GM21526 (cell line): ENCODE measurements around the gene IL17D.
"Not testable (repeated sequence)": the region's sequence is repeated elsewhere in the genome, so short reads cannot be mapped to it uniquely, and the experiment has no call there.

Experiments
- ATAC-seq: cut with Tn5 transposase; IDR thresholded peaks from one replicate; pipeline ENCODE4 v1.9.1; 2021; ENCODE audit warnings: moderate library complexity; ENCODE audit not compliant: unreplicated experiment, low FRiP score

IL17D gene

GRCh38 chr13:20717581-20718542 lies 14.4 kb downstream of the IL17D start:
- ATAC-seq: no peak

- no peak for ATAC-seq
These were observed 15.6 kb downstream of the IL17D start for GRCh38 chr13:20718958-20719566.

- ATAC-seq: no peak
These were observed 16.3 kb downstream of the IL17D start for GRCh38 chr13:20719783-20720182.

DNA sequence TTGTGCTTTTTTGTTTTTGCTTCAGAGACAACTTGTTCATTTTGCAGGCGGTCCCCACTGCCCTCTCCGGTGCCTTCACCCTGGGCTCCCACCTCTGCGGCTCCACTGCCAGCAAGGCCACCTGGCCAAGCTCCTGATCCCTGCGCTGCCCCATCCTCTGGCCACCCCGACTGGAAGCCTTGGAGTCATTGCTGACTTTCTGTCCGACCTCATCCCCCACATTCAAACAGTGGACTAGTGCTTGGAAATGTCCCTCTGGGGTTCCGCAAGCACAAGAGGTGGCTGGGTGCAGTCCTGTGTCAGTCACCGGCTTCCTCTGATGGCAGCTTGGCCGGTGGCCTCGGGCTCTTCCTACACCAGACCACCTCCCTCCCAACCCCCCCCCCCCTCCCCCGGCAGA lies 17.0 kb downstream of the IL17D start:
- ATAC-seq: no peak

GRCh38 chr13:20721058-20721453 lies 17.6 kb downstream of the IL17D start:
- ATAC-seq: no peak

GRCh38 chr13:20721454-20722357 lies 18.2 kb downstream of the IL17D start:
- no peak for ATAC-seq

GRCh38 chr13:20727856-20728255 lies 24.4 kb downstream of the IL17D start:
- ATAC-seq: no peak

- no peak for ATAC-seq
These were observed 25.2 kb downstream of the IL17D start for GRCh38 chr13:20728579-20729311.

DNA sequence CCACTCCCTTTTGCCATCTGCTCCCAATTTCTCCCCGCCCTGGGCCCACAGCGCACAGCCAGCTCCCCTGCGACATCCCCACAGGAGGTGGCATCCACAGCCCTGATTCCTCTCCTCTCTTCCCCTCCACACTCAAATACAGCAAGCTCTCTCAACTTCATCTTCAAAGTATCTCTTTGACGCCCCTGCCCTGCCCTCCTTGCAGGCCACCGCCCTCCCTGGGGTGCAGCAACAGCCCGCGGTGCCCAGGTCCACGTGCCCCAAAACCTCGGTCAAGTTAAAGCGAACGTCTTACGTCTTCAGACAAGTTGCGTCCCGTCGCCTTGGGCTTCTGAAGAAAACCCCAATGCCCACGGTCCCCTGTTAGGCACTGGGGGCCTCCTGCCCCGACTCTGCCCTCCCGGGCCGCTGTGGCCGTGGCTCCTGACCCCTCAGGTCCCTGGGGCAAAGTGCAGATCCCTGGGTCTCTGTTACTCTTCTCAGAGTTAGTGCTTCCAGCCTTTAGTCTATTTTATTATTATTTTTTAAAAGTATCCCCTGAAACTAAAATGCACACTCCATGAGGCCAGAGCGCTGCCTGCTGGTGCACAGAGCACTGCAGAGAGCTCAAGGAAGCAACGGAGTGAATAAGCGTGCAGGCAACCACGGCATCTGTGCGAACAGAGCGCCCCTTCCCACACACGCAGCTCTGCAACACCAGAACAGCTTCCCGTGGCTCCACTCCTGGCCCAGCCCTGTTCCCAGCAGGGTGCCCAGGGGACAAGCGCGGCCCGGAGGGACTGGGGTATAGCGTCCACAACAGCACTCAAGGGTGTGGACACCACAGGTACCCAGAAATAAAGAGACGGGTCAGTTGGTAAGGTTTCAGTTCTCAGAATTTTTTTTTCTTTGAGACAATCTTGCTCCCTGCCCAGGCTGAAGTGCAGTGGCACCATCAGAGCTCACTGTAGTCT lies 26.4 kb downstream of the IL17D start:
- ATAC-seq: no peak

DNA sequence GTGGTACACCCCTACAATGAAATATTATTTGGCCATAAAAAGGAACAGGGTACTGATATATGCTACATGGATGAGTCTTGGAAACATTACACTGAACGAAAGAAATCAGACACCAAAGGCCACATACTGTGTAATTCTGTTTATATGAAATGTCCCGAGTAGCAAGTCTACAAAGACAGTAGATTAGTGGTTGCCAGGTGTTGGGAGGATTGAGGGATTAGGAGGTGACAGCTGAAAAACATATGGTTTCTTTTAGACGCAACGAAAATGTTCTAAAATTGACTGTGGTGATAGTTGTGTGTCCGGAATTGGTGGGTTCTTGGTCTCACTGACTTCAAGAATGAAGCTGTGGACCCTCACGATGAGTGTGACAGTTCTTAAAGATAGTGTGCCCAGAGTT lies 35.1 kb downstream of the IL17D start:
- ATAC-seq: no peak

GRCh38 chr13:20740021-20740420 lies 36.5 kb downstream of the IL17D start:
- ATAC-seq: no peak

DNA sequence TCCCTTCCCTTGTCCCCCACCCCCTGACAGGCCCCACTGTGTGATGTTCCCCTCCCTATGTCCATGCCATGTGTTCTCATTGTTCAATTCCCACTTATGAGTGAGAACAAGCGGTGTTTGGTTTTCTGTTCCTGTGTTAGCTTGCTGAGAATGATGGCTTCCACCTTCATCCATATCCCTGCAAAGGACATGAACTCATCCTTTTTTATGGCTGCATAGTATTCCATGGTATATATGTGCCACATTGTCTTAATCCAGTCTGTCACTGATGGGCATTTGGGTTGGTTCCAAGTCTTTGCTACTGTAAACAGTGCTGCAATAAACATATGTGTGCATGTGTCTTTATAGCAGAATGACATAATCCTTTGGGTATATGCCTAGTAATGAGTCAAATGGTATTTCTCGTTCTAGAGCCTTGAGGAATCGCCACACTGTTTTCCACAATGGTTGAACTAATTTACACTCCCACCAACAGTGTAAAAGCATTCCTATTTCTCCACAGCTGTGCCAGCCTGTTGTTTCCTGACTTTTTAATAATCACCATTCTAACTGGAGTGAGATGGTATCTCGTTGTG lies 40.4 kb downstream of the IL17D start:
- ATAC-seq: not testable (repeated sequence)

DNA sequence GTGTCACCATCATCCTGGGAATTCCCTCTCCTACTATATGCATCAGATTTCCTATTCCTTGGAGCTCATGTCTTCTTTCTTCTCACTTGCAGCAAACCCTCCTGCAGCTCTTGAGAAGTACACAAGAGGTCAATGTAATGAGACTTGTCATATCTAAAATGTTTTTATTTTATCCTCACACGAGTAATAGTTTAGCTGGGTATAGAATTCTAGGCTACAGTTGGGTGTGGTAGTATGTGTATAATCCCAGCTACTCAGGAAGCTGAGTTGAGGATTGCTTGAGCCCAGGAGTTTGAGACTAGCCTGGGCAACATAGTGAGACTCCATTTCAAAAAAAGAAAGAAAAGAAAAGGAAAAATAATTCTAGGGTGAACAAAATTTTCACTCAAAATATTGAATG lies 45.9 kb downstream of the IL17D start:
- no peak for ATAC-seq

DNA sequence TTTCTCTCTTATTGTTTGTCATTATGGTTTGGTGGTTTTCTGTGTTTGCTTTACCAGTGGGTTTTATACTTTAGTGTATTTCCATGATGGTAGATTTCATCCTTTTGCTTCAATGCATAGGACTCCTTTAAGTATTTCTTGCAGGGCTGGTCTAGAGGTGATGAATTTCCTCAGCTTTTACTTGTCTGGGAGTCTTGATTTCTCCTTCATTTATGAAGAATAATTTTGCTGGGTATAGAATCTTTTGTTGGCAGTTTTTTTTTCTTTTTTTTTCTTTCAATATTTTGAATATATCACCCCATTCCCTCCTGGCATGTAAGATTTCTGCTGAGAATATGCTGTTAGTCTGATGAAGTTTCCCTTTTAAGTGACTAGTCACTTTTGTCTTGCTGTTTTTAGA lies 50.5 kb downstream of the IL17D start:
- ATAC-seq: no peak

DNA sequence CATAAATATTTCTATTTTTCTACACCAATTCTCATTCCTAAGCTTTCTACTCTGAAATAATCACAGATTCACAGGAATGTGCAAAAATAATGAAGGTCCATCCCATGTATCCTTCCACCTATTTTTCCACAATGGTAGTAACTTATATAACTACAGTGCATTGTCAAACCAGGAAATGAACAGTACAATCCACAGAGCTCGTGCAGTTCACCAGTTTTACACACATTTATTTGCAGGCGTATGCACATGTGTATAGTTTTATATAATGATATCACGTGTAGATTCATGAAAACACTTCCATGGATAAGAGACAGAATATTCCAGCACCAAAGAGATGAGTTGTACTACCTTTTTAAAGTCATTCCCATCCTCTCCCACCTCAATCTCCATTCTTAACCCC lies 57.4 kb downstream of the IL17D start:
- ATAC-seq: no peak

GRCh38 chr13:20767309-20767943 lies 63.9 kb downstream of the IL17D start:
- no peak for ATAC-seq

- ATAC-seq: no peak
These were observed 65.6 kb downstream of the IL17D start for GRCh38 chr13:20769091-20769490.

DNA sequence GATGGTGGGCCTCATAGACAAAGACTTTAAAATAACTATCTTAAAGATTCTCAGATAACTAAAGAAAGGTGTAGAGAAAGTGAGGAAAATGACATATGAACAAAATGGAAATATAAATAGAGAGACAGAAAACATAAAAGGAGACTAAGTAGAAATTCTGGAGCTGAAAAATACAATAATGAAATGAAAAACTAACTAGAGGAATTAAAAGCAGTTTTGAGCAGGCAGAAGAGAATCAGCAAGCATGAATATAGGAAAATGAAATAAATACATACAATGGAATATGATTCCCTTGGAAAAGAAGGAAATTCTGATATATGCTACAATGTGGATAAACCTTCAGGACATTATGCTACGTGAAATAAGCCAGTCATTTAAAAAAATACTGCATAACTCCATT lies 66.3 kb downstream of the IL17D start:
- ATAC-seq: no peak
